Right renal cortex interstitium (tissue), 3 donors: Measurements from ENCODE around the gene TMEM86B. TPM values are rescaled to one million over a fixed set of nuclear protein-coding genes. Genes with fewer than 3 reads are reported as not detected.

Source experiments
- DNase-seq, 3 donors: peaks; one replicate each; pipeline ENCODE4 v3.0.0-alpha.2; 2013; ENCODE audit warnings: low read depth in 3 of 3, low spot score in 2 of 3
- polyA plus RNA-seq, 3 donors: library from polyadenylated mRNA; unstranded; fragments of 120-200 nt; gene quantifications; one replicate each; pipeline ENCODE4 v1.2.1, GENCODE V29; 2013; ENCODE audit not compliant: insufficient read length in 3 of 3

The TMEM86B gene
- polyA plus RNA-seq, 3 donors = 1.7 to 2.4 (median 2.2) TPM

- no peak for DNase-seq
Observed at GRCh38 chr19:55179606-55180484, 48.7 kb downstream of the TMEM86B start, which contains the start of gene SYT5. Gene SYT5 (minus strand): TSS chr19:55180289. CDS start chr19:55179041, 1,248 bp downstream.

GRCh38 chr19:55178781-55179599, 49.6 kb downstream of the TMEM86B start:
- peak in 1 of 3 donors; percentile 67 for DNase-seq

Other genes starting within 250 kb of the TMEM86B start
- 1 to 10 TPM in 1 of 3 donors, under 1 TPM in 2; 0.31 to 1.1 (median 0.39) TPM for gene GP6, start 190.5 kb downstream of the TMEM86B start, polyA plus RNA-seq
- gene RDH13, start 165.6 kb downstream of the TMEM86B start, polyA plus RNA-seq = 10 to 100 TPM; 16.9 to 21.0 (median 17.0) TPM
- gene EPS8L1, start 152.9 kb downstream of the TMEM86B start, polyA plus RNA-seq = 10 to 100 TPM; 40.0 to 48.6 (median 47.5) TPM
- gene PPP1R12C, start 111.1 kb downstream of the TMEM86B start, polyA plus RNA-seq = 10 to 100 TPM; 60.0 to 64.3 (median 64.1) TPM
- gene TNNT1, start 79.6 kb downstream of the TMEM86B start, polyA plus RNA-seq = 1 to 10 TPM; 2.1 to 7.7 (median 3.9) TPM
- gene TNNI3, start 71.0 kb downstream of the TMEM86B start, polyA plus RNA-seq = 1 to 10 TPM; 2.9 to 4.9 (median 4.8) TPM
- 1 to 10 TPM; 5.4 to 7.9 (median 6.9) TPM for gene DNAAF3, start 62.1 kb downstream of the TMEM86B start, polyA plus RNA-seq
- under 1 TPM; 0.18 to 0.60 (median 0.41) TPM for gene SYT5, start 48.5 kb downstream of the TMEM86B start, polyA plus RNA-seq
- under 1 TPM; 0.04 to 0.07 (median 0.07) TPM for gene PTPRH, start 19.3 kb downstream of the TMEM86B start, polyA plus RNA-seq
- 10 to 100 TPM; 37.4 to 49.3 (median 39.1) TPM for gene PPP6R1, start 30.3 kb upstream of the TMEM86B start, polyA plus RNA-seq
- gene HSPBP1, start 51.3 kb upstream of the TMEM86B start, polyA plus RNA-seq = 10 to 100 TPM; 23.1 to 29.3 (median 25.7) TPM
- gene BRSK1, start 55.2 kb upstream of the TMEM86B start, polyA plus RNA-seq = 10 to 100 TPM; 11.5 to 13.1 (median 11.8) TPM
- gene TMEM150B, start 96.6 kb upstream of the TMEM86B start, polyA plus RNA-seq = 1 to 10 TPM in 2 of 3 donors, under 1 TPM in 1; 0.83 to 1.6 (median 1.1) TPM
- 10 to 100 TPM; 12.1 to 13.9 (median 13.4) TPM for gene KMT5C, start 111.1 kb upstream of the TMEM86B start, polyA plus RNA-seq
- under 1 TPM; 0.31 to 0.97 (median 0.54) TPM for gene COX6B2, start 126.0 kb upstream of the TMEM86B start, polyA plus RNA-seq
- gene GARIN5B, start 134.5 kb upstream of the TMEM86B start, polyA plus RNA-seq = under 1 TPM in 1 of 3 donors, not detected in 2; 0.06 TPM
- 1 to 10 TPM in 1 of 3 donors, under 1 TPM in 2; 0.69 to 1.0 (median 0.90) TPM for gene IL11, start 141.7 kb upstream of the TMEM86B start, polyA plus RNA-seq
- gene TMEM190, start 148.1 kb upstream of the TMEM86B start, polyA plus RNA-seq = under 1 TPM in 2 of 3 donors, not detected in 1; 0.23 to 0.36 TPM
- under 1 TPM; 0.15 to 0.42 (median 0.32) TPM for gene TMEM238, start 155.5 kb upstream of the TMEM86B start, polyA plus RNA-seq
- gene RPL28, start 157.2 kb upstream of the TMEM86B start, polyA plus RNA-seq = 100 to 1,000 TPM; 731 to 916 (median 764) TPM
- 10 to 100 TPM; 38.8 to 53.3 (median 46.7) TPM for gene UBE2S, start 179.0 kb upstream of the TMEM86B start, polyA plus RNA-seq
- gene SHISA7, start 214.5 kb upstream of the TMEM86B start, polyA plus RNA-seq = under 1 TPM; 0.11 to 0.19 (median 0.13) TPM
- gene ISOC2, start 232.9 kb upstream of the TMEM86B start, polyA plus RNA-seq = 10 to 100 TPM; 28.7 to 38.3 (median 31.9) TPM
- gene C19orf85, start 236.0 kb upstream of the TMEM86B start, polyA plus RNA-seq = not detected
- 1 to 10 TPM; 2.0 to 3.0 (median 3.0) TPM for gene ZNF628, start 247.9 kb upstream of the TMEM86B start, polyA plus RNA-seq